Stimulated activated CD4-positive, alpha-beta T cell treated with anti-CD3 and anti-CD28 coated beads, Interleukin-1b, Interleukin-23, amount 100 ng/mL, for 4 hours (primary cell): ENCODE measurements around the gene CPZ.

ENCODE experiments used
- DNase-seq, 2 donors: peaks; one replicate each; pipeline ENCODE4 v3.0.0-alpha.2; 2020; ENCODE audit warnings: low read depth in 2 of 2

Gene CPZ

DNA sequence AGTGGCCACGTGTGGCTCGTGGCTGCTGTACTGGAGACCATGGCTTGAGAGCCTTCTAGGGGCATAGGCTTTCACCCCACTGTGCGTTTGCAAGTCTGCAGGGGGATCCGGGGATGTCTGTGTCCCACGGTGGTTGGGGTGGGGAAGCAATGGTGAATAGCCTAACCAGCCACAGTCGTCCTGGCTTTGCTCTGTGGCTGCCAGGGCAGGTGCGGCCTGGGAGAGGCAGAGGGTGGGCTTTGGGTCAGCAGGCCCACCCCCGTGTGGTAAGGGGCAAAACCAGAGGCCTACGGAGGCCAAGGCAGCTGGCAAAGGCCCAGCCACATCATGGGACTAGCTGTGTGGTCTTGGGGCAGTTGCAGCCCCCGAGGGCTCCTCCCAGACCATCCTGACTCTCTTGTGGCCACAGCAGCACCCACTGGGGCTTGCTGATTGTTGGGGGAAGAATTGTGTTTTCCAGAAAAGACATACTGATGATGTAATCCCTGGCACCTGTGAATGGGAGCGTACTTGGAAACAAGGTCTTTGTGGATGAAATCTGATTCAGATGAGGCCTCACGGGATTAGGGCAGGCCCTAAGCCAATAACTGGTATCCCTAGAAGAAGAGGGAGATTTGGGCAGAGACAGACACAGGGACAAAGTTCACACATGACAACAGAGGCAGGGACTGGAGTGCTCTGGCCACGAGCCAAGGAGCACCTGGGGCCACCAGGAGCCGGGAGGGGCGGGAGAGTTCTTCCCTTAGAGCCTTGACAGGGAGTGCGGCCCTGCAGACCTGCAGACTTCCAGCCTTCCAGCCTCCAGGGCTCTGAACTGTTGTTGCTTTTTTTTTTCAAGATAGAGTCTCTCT, 2.9 kb downstream of the CPZ start:
- no peak for DNase-seq

DNA sequence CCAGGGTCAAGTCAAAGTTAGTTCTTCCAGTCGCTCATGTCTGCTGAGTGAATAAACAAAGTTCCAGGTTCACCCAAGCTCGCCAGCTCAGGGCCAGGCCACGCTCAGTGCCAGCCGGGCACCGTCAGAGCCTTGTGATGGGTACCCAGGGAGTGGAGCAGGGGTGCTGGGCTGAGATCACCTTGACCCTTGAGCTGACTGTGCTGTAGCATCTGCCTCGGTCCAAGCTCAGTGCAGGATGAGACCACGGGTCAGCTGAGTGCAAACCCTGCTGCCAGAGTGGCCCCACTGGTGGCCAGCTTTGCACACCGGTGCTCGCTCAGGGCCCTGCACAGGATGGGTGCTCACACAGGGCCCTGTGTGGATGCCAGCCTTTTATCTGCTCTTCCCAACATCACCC, 4.3 kb downstream of the CPZ start:
- DNase-seq, result no peak

DNA sequence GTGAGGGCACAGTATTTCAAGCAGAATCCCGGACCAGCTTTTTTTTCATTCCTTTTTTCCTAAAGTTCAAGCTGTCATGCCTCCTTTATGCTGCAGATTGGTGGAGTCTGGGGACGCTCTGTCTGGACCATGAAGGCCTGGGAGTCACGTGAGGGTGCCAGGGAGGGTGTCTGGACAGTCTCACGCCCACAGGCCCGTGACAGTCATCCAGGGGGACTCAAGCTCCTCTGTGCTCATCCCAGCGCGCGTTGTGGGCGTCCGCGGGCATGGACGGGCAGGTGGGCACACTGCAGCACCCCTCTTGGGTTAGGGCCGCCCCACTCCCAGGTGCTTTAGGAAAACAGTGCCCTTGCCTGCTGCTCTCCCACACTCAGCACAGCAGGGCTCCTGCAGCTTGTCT, 4.8 kb downstream of the CPZ start:
- no peak for DNase-seq

DNA sequence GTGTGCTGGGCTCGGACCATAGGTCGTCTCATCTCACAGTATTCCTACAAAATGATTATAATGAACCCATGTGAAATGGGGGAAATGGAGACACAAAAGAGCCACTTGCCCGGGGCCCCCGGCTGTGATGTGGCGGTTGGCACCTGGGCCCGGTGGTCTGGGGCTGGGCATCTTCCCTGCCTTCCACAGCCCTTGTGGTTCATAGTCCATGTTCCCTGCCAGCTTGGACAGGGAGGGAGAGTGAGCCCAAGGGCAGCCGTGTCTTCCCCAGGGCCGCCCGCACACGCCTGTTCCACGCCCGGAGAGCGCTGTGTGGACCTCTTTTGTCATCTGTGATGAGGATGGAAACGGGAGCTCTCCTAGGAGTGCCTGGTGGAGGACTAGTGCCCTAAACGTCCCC, 5.2 kb downstream of the CPZ start:
- no peak for DNase-seq

DNA sequence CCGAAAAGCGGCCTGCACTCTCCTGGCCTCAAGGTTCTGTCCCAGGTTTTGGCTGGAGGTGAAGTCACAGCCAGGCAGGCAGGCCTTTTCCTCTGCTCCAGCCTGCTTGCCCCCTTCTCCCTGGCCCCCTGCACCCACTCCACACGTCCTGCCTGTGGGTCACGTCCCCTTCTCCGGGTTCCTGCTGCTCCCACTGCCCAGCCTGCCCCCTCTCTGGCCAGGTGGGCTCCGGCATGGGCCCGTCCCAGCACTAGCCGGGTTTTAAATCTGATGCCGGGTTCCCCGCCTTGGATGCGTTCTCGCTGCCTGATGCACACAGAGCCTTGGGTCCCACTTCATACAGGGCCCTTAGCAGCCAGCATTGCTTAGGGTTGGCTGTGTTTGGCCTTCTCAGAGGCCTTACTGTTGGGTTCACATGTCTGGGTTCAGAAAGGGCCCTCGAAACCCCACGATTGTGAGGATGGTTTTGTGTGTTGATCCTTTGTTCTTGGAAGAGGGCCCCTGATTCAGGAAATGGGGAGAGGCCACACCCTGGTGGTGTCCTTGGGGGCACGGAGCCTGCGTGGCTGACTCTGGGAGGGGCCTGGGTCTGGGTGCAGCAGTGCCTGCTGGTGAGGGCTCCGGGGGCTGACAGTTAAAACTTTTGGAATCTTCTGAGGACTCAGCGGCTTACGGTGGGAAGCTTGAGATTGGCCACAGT, 6.0 kb downstream of the CPZ start:
- DNase-seq, result no peak

DNA sequence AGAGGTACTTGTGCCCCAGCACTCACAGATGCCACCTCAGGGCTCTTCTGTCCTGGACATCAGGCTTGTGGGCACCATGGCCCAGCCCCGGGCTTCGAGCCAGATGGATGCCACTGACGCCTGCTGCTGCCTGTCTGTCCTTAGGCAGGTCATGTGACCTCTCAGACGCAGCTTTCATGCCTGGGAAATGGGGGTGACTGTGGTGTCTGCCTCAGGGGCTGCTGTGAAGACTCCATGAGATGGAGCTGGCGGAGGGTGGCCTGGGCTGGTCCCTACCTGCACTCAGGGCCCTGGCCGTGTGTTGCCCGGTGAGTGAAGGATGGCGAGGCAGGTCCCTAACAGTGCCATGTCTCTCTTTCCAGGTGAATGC, 6.5 kb downstream of the CPZ start:
- DNase-seq, result no peak

DNA sequence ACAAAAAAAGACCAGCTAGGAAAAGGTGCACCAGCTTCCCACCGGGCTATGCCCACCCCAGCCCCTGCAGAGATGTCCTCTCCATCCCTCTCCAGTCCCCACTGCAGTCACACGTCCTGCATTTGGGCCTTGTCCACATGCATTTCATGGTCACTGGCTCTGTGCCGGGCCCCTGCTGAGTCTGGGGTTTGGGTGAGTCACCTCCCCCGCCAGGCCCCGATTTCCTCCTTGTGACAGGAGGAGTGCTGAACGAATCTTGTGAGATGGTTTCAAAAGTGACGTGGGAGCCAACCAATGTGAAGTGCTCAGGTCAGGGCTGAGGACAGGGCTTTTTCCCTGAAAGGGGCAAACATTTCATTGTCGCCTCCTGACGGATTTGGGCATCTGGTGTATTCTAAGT, 7.1 kb downstream of the CPZ start:
- DNase-seq, result no peak

DNA sequence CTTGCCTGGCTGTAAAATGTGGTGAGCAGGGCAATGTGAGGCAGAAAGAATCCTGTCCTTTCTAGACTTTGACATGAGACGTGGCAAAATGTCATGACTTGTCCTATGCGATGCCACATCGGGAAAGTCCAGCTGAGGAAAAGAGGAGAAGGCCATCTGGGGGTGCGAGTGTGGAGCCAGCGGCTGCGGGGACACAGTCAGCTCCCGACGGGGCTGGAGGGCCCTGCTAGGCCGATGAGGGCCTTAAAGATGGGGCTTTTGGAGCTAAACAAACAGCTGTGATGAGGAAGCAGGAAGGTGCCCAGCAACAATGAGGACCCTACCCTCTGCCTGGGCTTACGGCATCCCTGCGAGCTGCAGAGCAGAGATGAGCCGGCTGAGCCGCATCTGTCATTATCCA, 7.7 kb downstream of the CPZ start:
- DNase-seq, result no peak

DNA sequence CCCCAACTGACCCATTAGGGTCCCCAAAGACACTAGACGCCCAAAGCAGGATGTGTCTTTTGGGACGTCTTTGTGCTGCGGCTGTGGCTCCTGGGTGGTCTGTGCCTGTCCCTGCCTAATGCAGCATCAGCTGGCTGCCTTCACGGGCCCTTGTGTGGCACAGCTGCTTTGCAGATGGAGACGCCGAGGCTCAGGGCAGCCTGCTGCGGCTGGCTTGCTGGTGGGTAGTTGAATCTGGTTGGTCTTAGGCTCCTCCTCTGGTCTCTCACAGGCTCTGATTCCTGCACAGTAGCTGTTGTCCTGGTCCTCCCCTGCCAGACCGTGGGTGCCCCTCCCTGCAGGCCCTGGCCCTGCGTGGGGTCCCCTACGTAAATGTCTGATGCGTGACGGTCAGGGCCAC, 8.1 kb downstream of the CPZ start:
- DNase-seq, result no peak

DNA sequence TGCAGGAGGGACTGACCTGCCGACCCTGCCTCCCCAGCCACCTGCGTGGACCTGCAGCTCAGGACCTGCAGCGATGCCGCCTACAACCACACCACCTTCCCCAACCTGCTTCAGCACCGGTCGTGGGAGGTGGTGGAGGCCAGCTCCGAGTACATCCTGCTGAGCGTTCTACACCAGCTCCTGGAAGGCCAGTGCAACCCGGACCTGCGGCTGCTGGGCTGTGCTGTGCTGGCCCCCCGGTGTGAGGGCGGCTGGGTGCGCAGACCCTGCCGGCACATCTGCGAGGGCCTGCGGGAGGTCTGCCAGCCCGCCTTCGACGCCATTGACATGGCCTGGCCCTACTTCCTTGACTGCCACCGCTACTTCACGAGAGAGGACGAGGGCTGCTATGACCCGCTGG, 8.5 kb downstream of the CPZ start:
- DNase-seq, result no peak

DNA sequence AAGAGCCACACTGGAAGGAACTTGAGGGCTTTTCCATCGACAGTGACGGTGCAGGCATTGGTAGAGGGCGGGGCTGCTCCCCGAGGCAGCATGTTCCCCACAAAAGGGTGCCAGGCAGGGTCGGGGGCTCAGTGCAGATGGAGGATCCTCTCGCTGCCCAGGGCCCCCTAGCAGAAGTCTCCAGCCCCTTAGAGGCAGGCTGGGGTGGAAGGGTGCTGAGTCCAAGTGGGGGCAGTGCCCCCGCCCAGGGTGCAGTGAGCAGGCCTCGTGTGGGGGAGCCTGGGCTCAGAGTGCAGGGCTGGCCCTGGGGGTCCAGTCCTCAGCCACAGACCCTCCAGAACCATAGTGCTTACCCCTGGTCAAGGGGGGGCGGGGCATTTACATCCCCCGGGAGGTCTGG, 9.0 kb downstream of the CPZ start:
- no peak for DNase-seq

DNA sequence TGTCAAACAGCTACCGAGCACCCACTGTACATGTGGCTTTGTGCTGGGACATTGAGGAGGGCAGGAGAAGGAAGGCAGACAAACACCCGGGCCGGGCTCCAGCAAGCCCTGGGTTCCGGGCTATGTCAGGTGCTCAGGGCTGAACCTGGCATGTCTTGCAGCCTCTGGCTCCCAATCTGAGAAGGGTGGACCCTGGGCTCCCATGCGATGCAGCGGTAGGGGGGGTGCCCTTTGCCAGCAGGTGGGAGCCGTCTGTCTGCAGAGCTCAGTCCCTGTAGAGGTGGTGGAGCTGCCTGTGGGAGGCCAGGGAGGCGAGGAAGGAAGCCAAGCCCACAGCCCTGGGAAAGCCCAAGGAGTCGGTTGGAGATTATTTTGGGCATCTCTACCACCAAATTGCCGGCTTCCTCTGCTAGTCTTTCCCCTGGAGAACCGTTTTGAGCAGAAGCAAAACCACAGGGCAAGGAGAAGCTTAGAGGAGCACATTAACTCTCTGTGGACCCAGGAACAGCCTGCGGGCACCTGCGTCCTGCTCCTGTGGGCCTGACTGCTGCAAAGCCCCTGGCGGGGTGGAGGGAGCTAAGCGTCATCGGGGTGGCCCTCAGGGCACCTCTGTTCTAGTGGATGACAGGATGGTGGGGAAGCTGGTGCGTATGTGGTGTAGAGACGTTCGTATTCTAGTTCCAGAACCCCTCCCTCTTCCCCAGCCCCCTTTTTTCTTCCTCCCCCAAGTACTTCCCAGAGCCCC, 10.3 kb downstream of the CPZ start:
- no peak for DNase-seq

DNA sequence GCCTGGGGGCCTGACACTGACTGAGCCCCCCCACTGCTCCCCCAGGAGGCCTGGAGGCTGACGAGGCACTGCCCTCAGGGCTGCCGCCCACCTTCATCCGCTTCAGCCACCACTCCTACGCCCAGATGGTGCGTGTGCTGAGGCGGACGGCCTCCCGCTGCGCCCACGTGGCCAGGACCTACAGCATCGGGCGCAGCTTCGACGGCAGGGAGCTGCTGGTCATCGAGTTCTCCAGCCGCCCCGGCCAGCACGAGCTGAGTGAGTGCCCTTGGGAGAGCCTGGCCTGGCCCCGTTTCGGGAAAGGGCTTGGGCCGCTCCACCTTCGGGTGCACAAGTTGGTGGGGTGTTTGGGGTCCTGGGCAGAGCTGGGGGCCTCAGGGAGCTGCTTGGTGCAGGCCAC, 11.4 kb downstream of the CPZ start:
- no peak for DNase-seq

DNA sequence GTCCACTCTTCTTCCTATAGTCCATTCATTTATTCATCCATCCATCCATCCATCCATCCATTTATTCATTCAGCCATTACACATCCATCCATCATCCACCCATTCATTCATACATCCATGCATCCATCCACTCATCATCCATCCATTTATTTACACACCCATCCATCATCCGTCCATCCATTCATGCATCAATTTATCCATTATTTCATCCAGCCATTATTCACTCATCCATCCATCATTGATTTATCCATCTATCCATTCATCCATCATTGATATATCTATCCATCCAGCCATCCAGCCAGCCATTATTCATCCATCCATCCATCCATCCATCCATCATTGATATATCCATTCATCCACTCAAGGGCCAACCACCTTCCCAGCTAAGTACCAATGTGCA, 12.7 kb downstream of the CPZ start:
- DNase-seq, result no peak

DNA sequence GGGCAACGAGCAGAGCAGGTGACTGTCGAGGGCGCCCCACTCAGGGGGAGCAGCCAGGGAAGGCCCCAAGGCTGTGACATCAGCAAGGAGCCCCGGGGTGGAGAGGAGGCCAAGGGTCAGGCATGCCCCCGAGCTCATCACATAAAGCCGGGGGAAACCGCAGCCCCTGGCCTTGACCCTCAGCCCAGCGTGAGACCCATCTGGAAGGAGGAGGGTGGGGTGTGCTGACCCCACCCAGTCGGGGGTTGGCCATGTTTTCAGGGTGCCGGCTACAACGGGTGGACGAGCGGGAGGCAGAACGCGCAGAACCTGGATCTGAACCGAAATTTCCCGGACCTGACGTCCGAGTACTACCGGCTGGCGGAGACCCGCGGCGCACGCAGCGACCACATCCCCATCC, 13.9 kb downstream of the CPZ start:
- no peak for DNase-seq

DNA sequence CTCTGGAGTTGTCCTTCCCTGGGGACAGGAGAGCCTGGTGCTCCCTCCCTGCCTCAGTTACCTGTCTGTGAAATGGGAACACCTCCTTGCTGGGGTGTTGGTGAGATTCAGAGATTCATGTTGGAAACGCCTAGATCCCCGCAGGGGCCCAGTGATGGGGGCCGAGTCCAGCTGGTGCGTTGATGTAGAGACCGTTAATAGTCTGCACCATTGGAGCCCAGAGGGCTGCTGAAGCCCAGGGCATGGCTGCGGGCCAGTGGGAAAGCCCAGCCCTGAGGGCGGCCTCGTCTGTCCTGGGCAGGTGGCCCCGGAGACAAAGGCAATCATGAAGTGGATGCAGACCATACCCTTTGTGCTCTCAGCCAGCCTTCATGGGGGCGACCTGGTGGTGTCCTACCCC, 14.4 kb downstream of the CPZ start:
- no peak for DNase-seq

DNA sequence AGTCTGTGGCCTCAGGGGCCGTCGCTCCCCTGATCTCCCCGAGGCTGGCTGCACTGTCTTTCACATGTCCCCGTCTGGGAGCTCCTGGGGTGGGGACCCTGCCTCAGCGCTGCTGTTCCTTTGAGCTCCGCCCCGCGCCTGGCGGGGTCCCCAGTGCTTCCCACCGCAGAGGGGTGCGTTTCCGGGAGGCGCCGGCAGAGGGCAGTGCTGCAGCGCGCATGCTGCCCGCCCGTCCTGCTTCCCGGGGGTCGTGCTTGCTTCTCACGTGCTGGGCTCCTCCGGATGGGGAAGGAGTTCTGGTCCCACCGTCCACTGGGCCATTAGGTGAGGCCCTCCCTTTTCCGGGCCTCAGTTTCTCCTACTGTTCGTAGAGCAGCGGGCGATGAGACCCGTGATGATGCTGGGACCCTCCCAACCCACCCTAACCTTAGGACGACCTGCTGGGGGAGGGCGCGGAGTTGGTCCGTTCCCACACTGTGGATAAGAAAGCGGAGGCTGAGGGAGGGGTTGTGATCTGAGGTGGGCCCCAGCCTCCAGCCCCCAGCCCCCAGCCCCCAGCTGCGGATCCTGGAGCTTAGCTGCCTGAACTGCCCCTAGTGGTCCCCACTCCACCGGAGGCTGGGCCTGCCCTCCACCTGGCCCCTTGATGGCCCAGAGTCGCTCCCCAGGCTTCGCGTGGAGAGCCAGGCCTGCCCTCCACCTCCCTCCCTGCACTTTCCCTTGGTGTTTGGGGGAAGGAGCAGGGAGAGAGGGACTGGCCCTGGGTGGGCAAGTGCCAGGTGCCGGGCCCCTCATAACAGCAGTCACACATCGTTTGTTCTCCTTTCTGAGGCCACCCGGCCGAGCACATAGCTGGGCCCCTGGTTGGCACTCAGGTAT, 15.3 kb downstream of the CPZ start:
- peak; percentile 4 to 40 for DNase-seq

DNA sequence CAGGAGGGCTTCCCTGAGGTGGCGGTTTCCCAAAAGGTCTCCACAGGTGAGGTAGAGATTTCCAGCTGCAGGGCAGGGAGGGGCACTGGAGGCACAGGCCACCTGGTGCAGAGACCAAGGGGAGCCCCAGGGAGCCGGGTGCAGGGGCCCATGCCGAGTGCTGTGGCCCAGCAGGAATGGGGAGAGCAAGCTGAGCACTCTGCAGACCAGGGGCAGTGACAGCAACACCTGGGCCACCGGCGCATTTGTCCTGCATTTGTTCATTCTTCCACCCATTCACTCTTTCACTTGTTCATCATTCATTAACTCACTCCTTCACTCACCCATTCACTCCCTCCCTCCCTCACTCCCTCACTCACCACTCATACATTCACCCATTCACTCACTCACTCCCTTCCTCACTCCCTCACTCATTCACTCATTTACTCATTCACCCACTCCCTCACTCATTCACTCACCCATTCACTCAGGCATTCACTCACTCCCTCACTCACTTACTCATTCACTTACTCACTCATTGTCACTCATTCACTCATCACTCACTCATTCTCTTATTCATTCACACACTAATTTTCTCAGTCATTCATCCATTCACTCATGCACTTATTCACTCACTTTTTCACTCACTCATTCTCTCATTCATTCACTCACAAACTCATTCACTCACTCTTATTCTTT, 16.3 kb downstream of the CPZ start:
- DNase-seq, result no peak

DNA sequence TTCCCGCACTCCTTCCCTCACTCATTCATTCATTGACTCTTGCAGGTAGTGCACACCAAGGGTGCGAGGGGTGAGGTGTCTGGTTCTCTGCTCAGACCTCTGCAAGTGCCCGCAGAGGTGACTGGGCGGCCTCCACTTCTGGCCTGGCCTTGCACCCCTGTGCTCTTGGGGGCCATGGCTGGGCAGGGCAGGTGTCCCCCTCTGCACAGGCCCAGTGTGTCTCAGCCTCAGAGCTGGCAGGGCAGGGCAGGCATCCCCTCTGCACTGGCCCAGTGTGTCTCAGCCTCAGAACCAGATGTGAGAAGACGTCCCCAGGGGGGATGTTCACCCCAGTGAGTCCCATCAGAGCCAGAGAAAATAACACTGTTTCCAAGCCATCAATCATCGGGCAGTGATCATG, 16.8 kb downstream of the CPZ start:
- no peak for DNase-seq

DNA sequence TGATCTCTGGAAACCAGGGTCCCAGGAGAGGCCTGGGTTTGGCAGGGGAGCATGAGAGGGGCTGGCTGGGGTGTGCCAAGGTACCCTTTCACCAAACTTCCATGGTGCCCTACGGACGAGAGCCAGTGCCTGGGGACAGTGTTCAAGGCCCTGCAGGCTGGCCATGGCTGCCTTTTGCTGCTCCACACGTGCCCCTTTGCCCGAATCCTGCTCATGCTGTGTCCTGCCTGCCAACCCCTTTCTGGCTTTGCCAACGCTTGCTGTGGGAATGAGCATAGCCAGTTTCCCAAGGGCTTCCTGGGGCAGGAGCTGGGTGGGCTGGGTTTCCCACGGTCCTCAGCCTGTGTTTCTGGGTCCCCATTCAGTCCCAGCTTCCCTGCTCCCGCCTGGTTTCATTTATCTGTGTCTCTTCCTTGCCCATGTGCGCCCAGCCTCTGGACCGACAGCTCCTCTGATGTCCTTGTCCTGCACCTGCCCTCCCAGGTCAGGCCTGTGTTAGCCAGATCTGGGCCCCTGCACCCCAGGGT, 17.3 kb downstream of the CPZ start:
- no peak for DNase-seq
